Lung (tissue), 12 donors: ENCODE results near the gene TMEM9. TPM values are rescaled to one million over a fixed set of nuclear protein-coding genes. Genes with fewer than 3 reads are reported as not detected.

Experiments
- ATAC-seq: fragments of 200-7000 bp; cut with Tn5 transposase; one replicate; pipeline ENCODE4 v1.9.1; 2020; ENCODE audit warnings: moderate number of reproducible peaks; ENCODE audit not compliant: insufficient read depth, low FRiP score
- DNase-seq, 3 donors: peaks; one replicate each; pipeline ENCODE4 v3.0.0-alpha.2; 2013 to 2017
- H3K27ac ChIP-seq, 2 donors: one replicate each; pipeline ENCODE4 v1.5.1; 2013; ENCODE audit warnings: mild to moderate bottlenecking in 2 of 2, moderate library complexity in 2 of 2, control low read depth in 1 of 2, inconsistent platforms in 1 of 2, low read depth in 1 of 2, low read length in 1 of 2
- H3K27me3 ChIP-seq, 3 donors: one replicate each; pipeline ENCODE4 v1.5.1; 2013; ENCODE audit warnings: low read length in 2 of 3; ENCODE audit not compliant: control insufficient read depth in 3 of 3, insufficient read depth in 3 of 3
- H3K36me3 ChIP-seq, 4 donors: one replicate each; pipeline ENCODE4 v1.5.1; 2013; ENCODE audit warnings: low read length in 4 of 4, mild to moderate bottlenecking in 1 of 4, moderate library complexity in 1 of 4; ENCODE audit not compliant: control insufficient read depth in 4 of 4, insufficient read depth in 4 of 4
- H3K4me1 ChIP-seq, 5 donors: one replicate each; pipeline ENCODE4 v1.5.1; 2013; ENCODE audit warnings: low read length in 5 of 5, mild to moderate bottlenecking in 2 of 5, moderate library complexity in 1 of 5; ENCODE audit not compliant: control insufficient read depth in 5 of 5, insufficient read depth in 5 of 5
- H3K4me3 ChIP-seq: one replicate; pipeline ENCODE4 v1.5.1; 2013; ENCODE audit warnings: mild to moderate bottlenecking, control low read depth, moderate library complexity
- H3K9ac ChIP-seq, 2 donors: one replicate each; pipeline ENCODE4 v1.5.1; 2013; ENCODE audit warnings: low read length in 2 of 2, control low read depth in 1 of 2; ENCODE audit not compliant: insufficient read depth in 1 of 2
- H3K9me3 ChIP-seq, 4 donors: one replicate each; pipeline ENCODE4 v1.5.1; 2013; ENCODE audit warnings: low read length in 3 of 4, mild to moderate bottlenecking in 1 of 4, moderate library complexity in 1 of 4; ENCODE audit not compliant: control insufficient read depth in 4 of 4, insufficient read depth in 3 of 4
- WGBS, 2 donors: extraction: QIAGEN DNeasy Blood & Tissue Kit; methylation state at CpG; one replicate each; pipeline ENCODE4 v1.1.7; 2013; 5-methylcytosine and 5-hydroxymethylcytosine counted together
- polyA plus RNA-seq, 2 donors: library from polyadenylated mRNA; stranded (reverse); fragments of 200-250 nt; gene quantifications; one replicate each; pipeline ENCODE4 v1.2.1, GENCODE V29; 2013
- total RNA-seq, 2 donors: library from RNA; depleted of rRNA in 1 of 2; stranded (reverse); fragments of >200 nt in 1 of 2; gene quantifications; one replicate each; pipeline ENCODE4 v1.2.1, GENCODE V29; 2014 to 2021
- TF ChIP-seq, protein P1 (sequence below): IDR thresholded peaks from 2 replicates; pipeline ENCODE4 v1.5.1; 2012; ENCODE audit warnings: mild to moderate bottlenecking; ENCODE audit errors: control extremely low read depth, extremely low read depth
- donor health status: control.
- donor health status: control.
- donor health status: Bipolar disorder and iron deficiency.
- donor health status: healthy.
- donor health status: DM: yes; HTN: yes; CAD: no.

The TMEM9 gene
- total and polyA plus RNA-seq, 4 donors: 64.8 to 89.7 (median 77.6) TPM

DNA sequence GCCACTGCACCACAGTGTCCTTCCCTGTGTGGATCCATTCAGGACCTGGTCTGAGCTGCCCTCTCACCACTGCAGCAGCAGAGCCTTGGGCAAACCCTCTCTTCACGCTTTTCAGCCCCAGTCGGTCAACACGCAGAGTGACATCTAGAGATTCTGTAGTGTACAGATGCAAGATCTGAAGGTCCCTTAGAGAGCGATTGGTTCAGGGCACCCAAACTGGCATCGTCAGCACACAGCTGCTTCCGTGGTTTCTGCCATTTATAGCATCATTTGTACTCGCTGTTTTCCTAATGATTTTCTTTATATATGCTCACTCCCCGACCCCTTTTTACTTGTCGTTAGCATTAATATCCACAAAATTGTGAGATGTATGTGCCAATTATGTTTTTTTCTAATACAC lies 25.8 kb downstream of the TMEM9 start:
- DNase-seq: no peak
- no peak overlapping the region for H3K9ac ChIP-seq

DNA sequence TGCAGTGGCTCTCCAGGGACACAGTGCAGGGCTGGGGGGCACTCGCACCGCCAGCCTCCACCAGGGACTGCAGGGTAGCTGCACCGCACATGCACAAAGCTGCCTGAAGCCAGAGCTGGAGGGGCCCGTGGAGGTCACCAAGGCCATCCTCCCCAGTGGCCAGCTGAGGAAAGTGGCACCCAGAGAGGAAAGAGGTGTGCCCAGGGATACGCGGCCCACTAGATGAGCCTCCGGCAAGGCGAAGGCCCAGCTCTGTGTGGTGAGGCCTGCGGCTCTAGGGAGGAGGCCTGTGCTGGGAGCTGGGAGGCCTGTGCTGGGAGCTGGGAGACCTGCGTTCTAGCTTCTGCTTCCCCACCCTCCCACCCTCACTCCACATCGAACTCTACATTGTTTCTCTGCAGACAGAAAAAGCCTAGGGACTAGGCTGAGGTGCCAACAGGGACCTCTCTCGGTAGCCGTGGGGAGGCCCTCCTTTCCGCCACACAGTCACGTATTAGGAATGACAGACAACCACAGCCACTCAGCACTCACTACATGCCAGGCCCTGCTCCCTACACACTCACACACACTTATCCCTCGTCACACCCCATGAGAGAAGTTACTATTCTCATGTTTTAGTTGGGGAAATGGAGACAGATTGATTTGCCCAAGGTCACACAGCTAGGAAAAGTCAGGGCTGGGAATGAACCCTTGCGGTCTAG lies 26.4 kb downstream of the TMEM9 start:
- Histone ChIP-seq H3K27ac (no peak overlapping the region), H3K4me3 (no peak overlapping the region), H3K27me3 (peaks cover 0 to 4% (median 0%) of the 10 kb centered on the region in 3 donors), H3K9me3 (peaks cover 0 to 2% (median 0%) of the 10 kb centered on the region in 4 donors), H3K9ac (no peak overlapping the region), H3K4me1 (peaks cover 0 to 11% (median 0%) of the 10 kb centered on the region in 5 donors), H3K36me3 (no peaks in the 10 kb centered on the region)
- WGBS, 2 donors: 90 to 97% methylated on average over 15 to 17 of the region's 17 CpGs
- DNase-seq (peak in 1 of 3 donors; percentile 10), ATAC-seq (no peak)
- TF ChIP-seq, protein P1, sequence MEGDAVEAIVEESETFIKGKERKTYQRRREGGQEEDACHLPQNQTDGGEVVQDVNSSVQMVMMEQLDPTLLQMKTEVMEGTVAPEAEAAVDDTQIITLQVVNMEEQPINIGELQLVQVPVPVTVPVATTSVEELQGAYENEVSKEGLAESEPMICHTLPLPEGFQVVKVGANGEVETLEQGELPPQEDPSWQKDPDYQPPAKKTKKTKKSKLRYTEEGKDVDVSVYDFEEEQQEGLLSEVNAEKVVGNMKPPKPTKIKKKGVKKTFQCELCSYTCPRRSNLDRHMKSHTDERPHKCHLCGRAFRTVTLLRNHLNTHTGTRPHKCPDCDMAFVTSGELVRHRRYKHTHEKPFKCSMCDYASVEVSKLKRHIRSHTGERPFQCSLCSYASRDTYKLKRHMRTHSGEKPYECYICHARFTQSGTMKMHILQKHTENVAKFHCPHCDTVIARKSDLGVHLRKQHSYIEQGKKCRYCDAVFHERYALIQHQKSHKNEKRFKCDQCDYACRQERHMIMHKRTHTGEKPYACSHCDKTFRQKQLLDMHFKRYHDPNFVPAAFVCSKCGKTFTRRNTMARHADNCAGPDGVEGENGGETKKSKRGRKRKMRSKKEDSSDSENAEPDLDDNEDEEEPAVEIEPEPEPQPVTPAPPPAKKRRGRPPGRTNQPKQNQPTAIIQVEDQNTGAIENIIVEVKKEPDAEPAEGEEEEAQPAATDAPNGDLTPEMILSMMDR: no peak

More for the DNA sequence above, 25.8 kb downstream of the TMEM9 start:
- no peak for ATAC-seq
- H3K36me3 ChIP-seq: no peaks in the 10 kb centered on the region
- peaks cover 0 to 2% (median 0%) of the 10 kb centered on the region in 4 donors for H3K9me3 ChIP-seq
- no peak overlapping the region for H3K27ac ChIP-seq
- TF ChIP-seq, protein P1: no peak
- no peak overlapping the region for H3K4me3 ChIP-seq
- H3K27me3 ChIP-seq: no peaks in the 10 kb centered on the region
- H3K4me1 ChIP-seq: peaks cover 0 to 11% (median 0%) of the 10 kb centered on the region in 5 donors
- 83 to 90% methylated on average over 9 of the region's 9 CpGs for WGBS, 2 donors

DNA sequence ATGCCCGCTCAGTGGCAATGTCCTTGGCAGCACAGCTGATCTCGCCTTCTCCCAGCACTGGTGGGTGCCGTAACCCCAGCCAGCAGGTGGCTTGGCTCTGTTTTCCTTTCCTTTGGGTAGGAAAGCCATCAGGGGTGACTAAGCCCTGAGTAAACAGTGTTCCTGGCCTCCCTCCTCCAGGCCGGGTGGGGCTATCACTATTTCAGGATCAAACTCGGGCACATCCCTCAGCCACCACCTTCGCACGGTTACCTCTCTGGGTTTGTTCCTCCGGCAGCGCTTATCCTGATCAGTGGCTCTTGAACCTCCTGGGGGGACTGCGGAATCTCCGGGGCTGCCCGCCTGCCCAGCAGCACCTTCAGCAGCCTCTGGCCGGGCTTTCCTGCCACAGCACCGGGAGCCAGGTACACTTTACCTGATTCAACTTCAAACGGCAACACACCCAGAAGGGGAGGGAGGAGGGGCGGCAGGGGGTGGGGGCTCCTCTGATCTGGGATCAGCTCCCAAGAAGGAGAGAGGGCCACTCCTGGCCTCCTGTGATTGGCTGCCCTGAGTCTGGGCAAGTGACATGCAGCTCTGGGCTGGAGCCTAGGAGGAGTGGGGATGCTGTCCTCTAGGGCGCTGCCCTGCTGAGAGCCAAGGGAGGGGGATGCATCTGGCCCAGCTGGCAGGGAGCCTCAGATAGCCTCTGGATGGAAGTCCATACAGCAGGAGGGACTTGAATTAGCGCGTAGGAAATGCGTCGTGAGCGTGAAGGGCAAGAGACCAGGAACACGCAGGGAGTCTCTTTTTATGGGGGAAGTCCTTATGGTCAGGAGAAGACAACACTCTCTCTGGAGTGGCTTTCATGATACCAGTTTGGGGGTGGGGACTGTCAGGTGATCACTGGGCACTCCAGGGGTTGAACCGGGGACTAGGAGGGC lies 27.2 kb downstream of the TMEM9 start, which contains the start of gene ASCL5:
TSS of gene ASCL5 (minus strand) at position 353 of the 923 bp plus-strand sequence. CDS start 11,812 bp downstream, outside the sequence.
- Histone ChIP-seq H3K9ac (no peak within 1 kb of the TSS), H3K4me1 (peaks cover 0 to 11% (median 0%) of the 10 kb centered on the region in 5 donors), H3K9me3 (peaks cover 0 to 2% (median 0%) of the 10 kb centered on the region in 4 donors), H3K36me3 (no peaks in the 10 kb centered on the region), H3K4me3 (no peak within 1 kb of the TSS), H3K27ac (no peak within 1 kb of the TSS), H3K27me3 (peaks cover 0 to 4% (median 0%) of the 10 kb centered on the region in 3 donors)
- WGBS, 2 donors: 76 to 78% methylated on average over 24 of the region's 24 CpGs
- DNase-seq (peak in 2 of 3 donors; percentile 17 to 38), ATAC-seq (peak; percentile 61)
- TF ChIP-seq, protein P1: no peak
